Naive thymus-derived CD4-positive, alpha-beta T cell (primary cell): ENCODE data around the gene LUC7L2. TPM values are rescaled to one million over a fixed set of nuclear protein-coding genes. Genes with fewer than 3 reads are reported as not detected.

Experiments
- ATAC-seq: fragments of 150-1000 bp; cut with Tn5 transposase; 2 replicates; pipeline ENCODE4 v1.10.0; 2021; ENCODE audit warnings: mild to moderate bottlenecking, moderate library complexity
- CTCF ChIA-PET: fragments of 350-600 bp; sonication (Branson Sonifier 250); formaldehyde crosslinking; loops from one replicate; lab custom pipeline; 2021; ENCODE audit warnings: antibody characterized with exemption; lab: Charles Lee
- POLR2A ChIA-PET: fragments of 350-600 bp; sonication (Branson Sonifier 250); formaldehyde crosslinking; loops from one replicate; lab custom pipeline; 2021; ENCODE audit warnings: antibody characterized with exemption, inconsistent platforms; lab: Charles Lee
- DNase-seq, 9 donors: peaks; one replicate each; pipeline versions ENCODE4 v3.0.0 to v3.0.0-alpha.2; 2020 to 2022; ENCODE audit warnings: mixed read lengths in 1 of 9
- H3K27ac ChIP-seq: one replicate; pipeline ENCODE4 v1.7.0; 2013; ENCODE audit warnings: mild to moderate bottlenecking, low read depth, low read length, moderate library complexity
- H3K27me3 ChIP-seq, 2 donors: one replicate each; pipeline ENCODE4 v1.7.0; 2013; ENCODE audit warnings: low read length in 2 of 2, mild to moderate bottlenecking in 2 of 2, moderate library complexity in 2 of 2; ENCODE audit not compliant: control insufficient read depth in 2 of 2, insufficient read depth in 2 of 2
- H3K36me3 ChIP-seq, 3 experiments: 1 replicate in 2 of 3; 2 replicates in 1 of 3; pipeline ENCODE4 v1.7.0; 2013; ENCODE audit warnings: low read length in 3 of 3, mild to moderate bottlenecking in 3 of 3, moderate library complexity in 1 of 3; ENCODE audit not compliant: insufficient read depth in 3 of 3, control insufficient read depth in 2 of 3
- H3K4me1 ChIP-seq, 2 donors: one replicate each; pipeline ENCODE4 v1.7.0; 2013; ENCODE audit warnings: low read length in 2 of 2, mild to moderate bottlenecking in 2 of 2, moderate library complexity in 1 of 2; ENCODE audit not compliant: control insufficient read depth in 2 of 2, insufficient read depth in 2 of 2
- H3K4me3 ChIP-seq: 2 replicates; pipeline ENCODE4 v1.7.0; 2013; ENCODE audit warnings: mild to moderate bottlenecking, low read length
- H3K9me3 ChIP-seq, 3 experiments: 1 replicate in 2 of 3; 2 replicates in 1 of 3; pipeline ENCODE4 v1.7.0; 2013; ENCODE audit warnings: low read length in 3 of 3; ENCODE audit not compliant: control insufficient read depth in 2 of 3
- H3K27ac Mint-ChIP-seq, 9 donors: one replicate each; pipeline ENCODE4 v1.8.0; 2020 to 2022; ENCODE audit warnings: mixed read lengths in 9 of 9, mild to moderate bottlenecking in 8 of 9, moderate library complexity in 5 of 9, inconsistent platforms in 2 of 9
- H3K27me3 Mint-ChIP-seq, 5 donors: one replicate each; pipeline ENCODE4 v1.8.0; 2021 to 2022; ENCODE audit warnings: mixed read lengths in 5 of 5, mild to moderate bottlenecking in 1 of 5
- H3K36me3 Mint-ChIP-seq, 5 donors: one replicate each; pipeline ENCODE4 v1.8.0; 2020 to 2022; ENCODE audit warnings: mixed read lengths in 5 of 5, mild to moderate bottlenecking in 3 of 5, inconsistent platforms in 1 of 5
- H3K4me1 Mint-ChIP-seq, 7 donors: one replicate each; pipeline ENCODE4 v1.8.0; 2020 to 2022; ENCODE audit warnings: mixed read lengths in 7 of 7, mild to moderate bottlenecking in 3 of 7, inconsistent platforms in 1 of 7
- H3K4me3 Mint-ChIP-seq, 10 donors: one replicate each; pipeline ENCODE4 v1.8.0; 2020 to 2022; ENCODE audit warnings: mild to moderate bottlenecking in 10 of 10, mixed read lengths in 10 of 10, moderate library complexity in 6 of 10, inconsistent platforms in 2 of 10
- H3K9me3 Mint-ChIP-seq, 11 donors: one replicate each; pipeline ENCODE4 v1.8.0; 2020 to 2022; ENCODE audit warnings: mixed read lengths in 11 of 11, mild to moderate bottlenecking in 4 of 11, inconsistent platforms in 1 of 11, moderate library complexity in 1 of 11
- intact Hi-C, 2 donors: fragments of 100-400 bp; cut with micrococcal nuclease; formaldehyde crosslinking; loops; one replicate each; pipeline ENCODE4 v1.15.1; 2023
- polyA plus RNA-seq, 2 donors: library from polyadenylated mRNA; unstranded; fragments of 300-500 nt; fragmentation: Illumina TruSeq; gene quantifications; one replicate each; pipeline ENCODE4 v1.2.3, GENCODE V29; 2021
- total RNA-seq, 6 experiments: library from RNA in 5 of 6; stranded (reverse) in 5 of 6; gene quantifications; 1 replicate in 5 of 6; 2 replicates in 1 of 6; pipeline ENCODE4 v1.2.3 and lab custom pipeline; 2021 to 2026

Gene LUC7L2
- total and polyA plus RNA-seq, 7 experiments from 2014 or later = 59.6 to 183 (median 141) TPM

- Histone ChIP-seq H3K27me3 (no peaks in the 10 kb centered on the region), H3K9me3 (peaks cover 0 to 3% (median 0%) of the 10 kb centered on the region in 3 experiments), H3K27ac (no peak overlapping the region), H3K4me3 (no peak overlapping the region), H3K4me1 (no peaks in the 10 kb centered on the region), H3K36me3 (no peaks in the 10 kb centered on the region)
- Mint-ChIP-seq H3K4me3 (no peak overlapping the region), H3K27me3 (peaks cover 0 to 3% (median 0%) of the 10 kb centered on the region in 5 donors), H3K27ac (no peak overlapping the region), H3K9me3 (peaks cover 0 to 18% (median 6%) of the 10 kb centered on the region in 11 donors), H3K4me1 (no peaks in the 10 kb centered on the region), H3K36me3 (peaks cover 0 to 6% (median 5%) of the 10 kb centered on the region in 5 donors)
- CTCF ChIA-PET = no interaction called here
- no peak for ATAC-seq
- intact Hi-C loops = no loop called here
- POLR2A ChIA-PET = no interaction called here
- DNase-seq = no peak
These were observed 112.2 kb downstream of the LUC7L2 start for GRCh38 chr7:139471740-139472353.

Other genes with a start within 250 kb of the LUC7L2 start
- gene UBN2, start 128.7 kb upstream of the LUC7L2 start, total RNA-seq = 10 to 100 TPM; 16.2 to 31.2 (median 20.5) TPM
- 1 to 10 TPM; 1.1 to 2.7 TPM for gene UBN2, start 128.7 kb upstream of the LUC7L2 start, polyA plus RNA-seq
- gene FMC1, start 18.6 kb upstream of the LUC7L2 start, total RNA-seq = 1 to 10 TPM; 2.0 to 7.9 (median 5.1) TPM
- 10 to 100 TPM; 27.7 to 52.2 TPM for gene FMC1, start 18.6 kb upstream of the LUC7L2 start, polyA plus RNA-seq
- not detected for gene KLRG2, start 123.8 kb downstream of the LUC7L2 start, total RNA-seq
- gene KLRG2, start 123.8 kb downstream of the LUC7L2 start, polyA plus RNA-seq = not detected
- not detected for gene CLEC2L, start 163.8 kb downstream of the LUC7L2 start, total RNA-seq
- gene CLEC2L, start 163.8 kb downstream of the LUC7L2 start, polyA plus RNA-seq = not detected